Transverse colon (tissue), 3 donors: ENCODE results near the gene OR5B3.

Source experiments
- POLR2A ChIP-seq: fragments of 450-650 bp; IDR thresholded peaks from one replicate; pipeline ENCODE4 v1.6.1; 2016; ENCODE audit warnings: antibody characterized with exemption, mild to moderate bottlenecking, moderate library complexity
- TF ChIP-seq, protein P1 (sequence below), 5 experiments: fragments of 200-600 bp in 3 of 5; fragments of 450-650 bp in 2 of 5; sonication (generic) in 3 of 5; IDR thresholded peaks; 1 replicate in 2 of 5; 2 replicates in 3 of 5; pipeline ENCODE4 v1.5.1; 2016 to 2017; ENCODE audit warnings: antibody characterized with exemption in 5 of 5, inconsistent platforms in 3 of 5, mild to moderate bottlenecking in 2 of 5, moderate library complexity in 1 of 5

DNA sequence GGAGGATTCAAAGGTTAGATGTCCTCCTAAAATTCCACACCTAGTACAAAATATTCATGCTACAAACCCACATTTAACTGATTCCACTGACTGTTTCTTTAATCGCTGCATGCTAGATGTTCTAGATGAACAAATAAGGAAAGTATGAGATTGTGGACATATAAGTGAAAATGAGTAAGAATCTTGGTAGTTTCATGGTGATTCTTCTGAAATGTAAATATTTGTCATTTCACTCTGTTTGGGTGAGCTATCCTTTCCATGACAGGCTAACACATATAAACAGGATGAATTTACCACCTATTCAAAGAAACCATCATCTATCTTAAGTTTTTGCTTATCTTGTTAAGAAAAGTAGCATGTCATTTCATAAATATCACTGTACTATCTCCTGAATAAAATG lies 14.8 kb downstream of the OR5B3 start:
- TF ChIP-seq, protein P1, sequence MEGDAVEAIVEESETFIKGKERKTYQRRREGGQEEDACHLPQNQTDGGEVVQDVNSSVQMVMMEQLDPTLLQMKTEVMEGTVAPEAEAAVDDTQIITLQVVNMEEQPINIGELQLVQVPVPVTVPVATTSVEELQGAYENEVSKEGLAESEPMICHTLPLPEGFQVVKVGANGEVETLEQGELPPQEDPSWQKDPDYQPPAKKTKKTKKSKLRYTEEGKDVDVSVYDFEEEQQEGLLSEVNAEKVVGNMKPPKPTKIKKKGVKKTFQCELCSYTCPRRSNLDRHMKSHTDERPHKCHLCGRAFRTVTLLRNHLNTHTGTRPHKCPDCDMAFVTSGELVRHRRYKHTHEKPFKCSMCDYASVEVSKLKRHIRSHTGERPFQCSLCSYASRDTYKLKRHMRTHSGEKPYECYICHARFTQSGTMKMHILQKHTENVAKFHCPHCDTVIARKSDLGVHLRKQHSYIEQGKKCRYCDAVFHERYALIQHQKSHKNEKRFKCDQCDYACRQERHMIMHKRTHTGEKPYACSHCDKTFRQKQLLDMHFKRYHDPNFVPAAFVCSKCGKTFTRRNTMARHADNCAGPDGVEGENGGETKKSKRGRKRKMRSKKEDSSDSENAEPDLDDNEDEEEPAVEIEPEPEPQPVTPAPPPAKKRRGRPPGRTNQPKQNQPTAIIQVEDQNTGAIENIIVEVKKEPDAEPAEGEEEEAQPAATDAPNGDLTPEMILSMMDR (IDR thresholded peaks at IDR 0.05) = no peak
- TF ChIP-seq POLR2A = no peak
